Right atrium auricular region (tissue), 2 donors: ENCODE results near the gene SLC20A1. TPM values are rescaled to one million over a fixed set of nuclear protein-coding genes. Genes with fewer than 3 reads are reported as not detected.

Experiments
- DNase-seq: peaks from one replicate; pipeline ENCODE4 v3.0.0-alpha.2; 2019; ENCODE audit warnings: low spot score
- H3K27ac ChIP-seq, 2 donors: fragments of 200-600 bp; sonication (generic); 1 replicate in 1 of 2; 2 replicates in 1 of 2; pipeline ENCODE4 v1.5.1; 2016 to 2019
- H3K27me3 ChIP-seq, 2 donors: fragments of 200-600 bp; sonication (generic); one replicate each; pipeline versions ENCODE4 v1.5.1 to v1.6.0; 2017 to 2019
- H3K36me3 ChIP-seq: fragments of 200-600 bp; sonication (generic); one replicate; pipeline ENCODE4 v1.5.1; 2016
- H3K4me1 ChIP-seq, 2 donors: fragments of 200-600 bp; sonication (generic); one replicate each; pipeline versions ENCODE4 v1.5.1 to v1.6.0; 2017 to 2019
- H3K4me3 ChIP-seq, 2 donors: fragments of 200-600 bp; sonication (generic); 1 replicate in 1 of 2; 2 replicates in 1 of 2; pipeline ENCODE4 v1.5.1; 2017 to 2019; ENCODE audit warnings: mild to moderate bottlenecking in 1 of 2, moderate library complexity in 1 of 2
- H3K9me3 ChIP-seq, 2 donors: fragments of 200-600 bp; sonication (generic); one replicate each; pipeline ENCODE4 v1.5.1; 2019
- total RNA-seq, 2 donors: library from RNA; depleted of rRNA; stranded (reverse); fragments of >200 nt; gene quantifications; one replicate each; pipeline ENCODE4 v1.1.0, GENCODE V29; 2016
- TF ChIP-seq, protein P1 (sequence below), 2 donors: fragments of 200-600 bp; sonication (generic); IDR thresholded peaks; one replicate each; pipeline ENCODE4 v1.5.1; 2019; ENCODE audit warnings: antibody characterized with exemption in 2 of 2

SLC20A1 gene
- total RNA-seq, 2 donors from 2014 or later, result 16.8 to 19.7 TPM

DNA sequence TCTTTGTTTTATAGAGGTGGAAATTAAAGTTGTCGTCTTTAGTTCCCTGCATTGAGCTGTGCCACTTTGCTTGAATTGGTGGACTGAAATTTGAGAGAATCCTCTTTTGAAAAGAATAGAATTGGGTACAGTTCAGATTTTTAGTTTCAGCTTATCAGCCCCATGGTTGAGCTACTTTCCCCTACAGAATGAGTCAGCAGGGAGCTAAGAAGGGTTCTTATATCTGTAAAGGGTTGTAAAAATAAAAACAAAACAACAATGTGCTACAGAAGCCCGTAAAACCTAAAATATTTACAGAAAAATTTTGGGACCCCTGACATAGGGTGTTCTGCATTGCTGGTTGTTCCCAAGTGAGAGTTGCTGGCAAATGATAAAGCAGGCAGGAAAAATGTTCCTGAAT lies 12.6 kb downstream of the SLC20A1 start:
- Histone ChIP-seq H3K9me3 (no peaks in the 10 kb centered on the region), H3K4me3 (no peak overlapping the region)
- TF ChIP-seq, protein P1, sequence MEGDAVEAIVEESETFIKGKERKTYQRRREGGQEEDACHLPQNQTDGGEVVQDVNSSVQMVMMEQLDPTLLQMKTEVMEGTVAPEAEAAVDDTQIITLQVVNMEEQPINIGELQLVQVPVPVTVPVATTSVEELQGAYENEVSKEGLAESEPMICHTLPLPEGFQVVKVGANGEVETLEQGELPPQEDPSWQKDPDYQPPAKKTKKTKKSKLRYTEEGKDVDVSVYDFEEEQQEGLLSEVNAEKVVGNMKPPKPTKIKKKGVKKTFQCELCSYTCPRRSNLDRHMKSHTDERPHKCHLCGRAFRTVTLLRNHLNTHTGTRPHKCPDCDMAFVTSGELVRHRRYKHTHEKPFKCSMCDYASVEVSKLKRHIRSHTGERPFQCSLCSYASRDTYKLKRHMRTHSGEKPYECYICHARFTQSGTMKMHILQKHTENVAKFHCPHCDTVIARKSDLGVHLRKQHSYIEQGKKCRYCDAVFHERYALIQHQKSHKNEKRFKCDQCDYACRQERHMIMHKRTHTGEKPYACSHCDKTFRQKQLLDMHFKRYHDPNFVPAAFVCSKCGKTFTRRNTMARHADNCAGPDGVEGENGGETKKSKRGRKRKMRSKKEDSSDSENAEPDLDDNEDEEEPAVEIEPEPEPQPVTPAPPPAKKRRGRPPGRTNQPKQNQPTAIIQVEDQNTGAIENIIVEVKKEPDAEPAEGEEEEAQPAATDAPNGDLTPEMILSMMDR (IDR thresholded peaks at IDR 0.05), result no peak

DNA sequence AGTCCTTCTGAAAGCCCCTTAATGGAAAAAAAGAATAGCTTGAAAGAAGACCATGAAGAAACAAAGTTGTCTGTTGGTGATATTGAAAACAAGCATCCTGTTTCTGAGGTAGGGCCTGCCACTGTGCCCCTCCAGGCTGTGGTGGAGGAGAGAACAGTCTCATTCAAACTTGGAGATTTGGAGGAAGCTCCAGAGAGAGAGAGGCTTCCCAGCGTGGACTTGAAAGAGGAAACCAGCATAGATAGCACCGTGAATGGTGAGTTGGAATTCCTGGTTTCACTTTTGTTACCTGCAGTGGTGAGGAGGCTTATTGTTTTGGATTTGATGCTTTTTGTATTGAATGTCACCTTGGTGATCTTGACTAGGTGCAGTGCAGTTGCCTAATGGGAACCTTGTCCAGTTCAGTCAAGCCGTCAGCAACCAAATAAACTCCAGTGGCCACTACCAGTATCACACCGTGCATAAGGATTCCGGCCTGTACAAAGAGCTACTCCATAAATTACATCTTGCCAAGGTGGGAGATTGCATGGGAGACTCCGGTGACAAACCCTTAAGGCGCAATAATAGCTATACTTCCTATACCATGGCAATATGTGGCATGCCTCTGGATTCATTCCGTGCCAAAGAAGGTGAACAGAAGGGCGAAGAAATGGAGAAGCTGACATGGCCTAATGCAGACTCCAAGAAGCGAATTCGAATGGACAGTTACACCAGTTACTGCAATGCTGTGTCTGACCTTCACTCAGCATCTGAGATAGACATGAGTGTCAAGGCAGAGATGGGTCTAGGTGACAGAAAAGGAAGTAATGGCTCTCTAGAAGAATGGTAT lies 13.3 kb downstream of the SLC20A1 start:
- no peak overlapping the region for H3K4me3 ChIP-seq
- no peak overlapping the region for H3K27ac ChIP-seq
- H3K9me3 ChIP-seq, result no peaks in the 10 kb centered on the region
- TF ChIP-seq, protein P1 (IDR thresholded peaks at IDR 0.05), result no peak
- no peaks in the 10 kb centered on the region for H3K27me3 ChIP-seq
- no peaks in the 10 kb centered on the region for H3K4me1 ChIP-seq
- DNase-seq, result no peak
- H3K36me3 ChIP-seq, result peaks cover 90% of the 10 kb centered on the region

More for the DNA sequence above, 12.6 kb downstream of the SLC20A1 start:
- Histone ChIP-seq H3K27me3 (no peaks in the 10 kb centered on the region), H3K27ac (no peak overlapping the region), H3K4me1 (no peaks in the 10 kb centered on the region), H3K36me3 (peaks cover 93% of the 10 kb centered on the region)
- no peak for DNase-seq

DNA sequence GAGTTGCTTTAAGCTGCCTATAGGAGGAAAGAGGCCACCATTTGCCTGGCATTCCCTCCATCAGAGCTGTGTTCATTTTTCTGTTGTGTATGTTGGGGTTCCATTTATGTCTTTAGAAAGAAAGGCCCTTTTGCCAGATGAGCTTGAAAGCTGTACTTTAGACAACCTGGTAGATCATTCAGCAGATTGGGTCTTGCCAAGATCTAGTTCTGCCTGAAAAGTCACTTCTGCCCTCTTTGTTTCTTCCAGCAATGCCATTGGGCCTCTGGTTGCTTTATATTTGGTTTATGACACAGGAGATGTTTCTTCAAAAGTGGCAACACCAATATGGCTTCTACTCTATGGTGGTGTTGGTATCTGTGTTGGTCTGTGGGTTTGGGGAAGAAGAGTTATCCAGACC lies 14.4 kb downstream of the SLC20A1 start:
- TF ChIP-seq, protein P1 (IDR thresholded peaks at IDR 0.05), result no peak
- Histone ChIP-seq H3K36me3 (peaks cover 93% of the 10 kb centered on the region), H3K4me3 (no peak overlapping the region), H3K4me1 (no peaks in the 10 kb centered on the region), H3K27me3 (no peaks in the 10 kb centered on the region), H3K9me3 (no peaks in the 10 kb centered on the region), H3K27ac (no peak overlapping the region)
- no peak for DNase-seq

DNA sequence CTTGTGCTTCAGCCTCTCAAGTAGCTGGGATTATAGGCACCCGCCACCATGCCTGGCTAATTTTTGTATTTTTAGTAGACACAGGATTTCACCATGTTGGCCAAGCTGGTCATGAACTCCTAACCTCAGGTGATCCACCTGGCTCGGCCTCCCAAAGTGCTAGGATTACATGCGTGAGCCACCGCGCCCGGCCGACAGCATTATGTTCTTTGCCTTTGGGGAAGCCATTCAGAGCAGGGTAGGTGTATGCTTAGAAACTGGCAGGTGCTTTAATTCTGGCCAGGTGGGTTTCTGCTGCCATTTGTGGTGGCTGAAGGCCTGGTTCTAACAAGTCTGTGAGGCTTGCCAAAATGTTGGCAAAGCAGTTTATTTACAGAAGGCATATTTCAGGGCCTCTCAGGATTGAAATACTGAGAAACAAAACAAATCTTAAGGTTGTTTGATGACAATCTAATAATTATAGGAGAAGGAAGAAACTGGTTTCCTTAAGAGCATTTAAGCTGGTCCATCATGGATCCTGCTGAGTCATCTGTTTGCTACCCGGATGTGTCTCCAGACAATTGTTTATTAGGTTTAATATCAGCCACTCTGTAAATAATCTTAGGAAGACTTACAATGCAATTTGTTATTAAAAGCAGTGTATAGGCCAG lies 16.0 kb downstream of the SLC20A1 start:
- DNase-seq, result no peak

DNA sequence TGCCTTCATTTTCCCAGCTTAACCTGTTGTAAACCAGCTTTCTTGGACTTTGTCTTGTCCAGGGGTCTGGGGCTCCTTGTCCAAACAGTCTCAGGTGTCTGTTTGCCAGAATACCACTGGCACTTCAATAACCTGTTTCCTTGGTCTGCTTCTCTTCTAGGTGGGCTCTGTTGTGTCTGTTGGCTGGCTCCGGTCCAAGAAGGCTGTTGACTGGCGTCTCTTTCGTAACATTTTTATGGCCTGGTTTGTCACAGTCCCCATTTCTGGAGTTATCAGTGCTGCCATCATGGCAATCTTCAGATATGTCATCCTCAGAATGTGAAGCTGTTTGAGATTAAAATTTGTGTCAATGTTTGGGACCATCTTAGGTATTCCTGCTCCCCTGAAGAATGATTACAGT lies 17.0 kb downstream of the SLC20A1 start:
- Histone ChIP-seq H3K4me3 (no peak overlapping the region), H3K27ac (no peak overlapping the region), H3K9me3 (no peaks in the 10 kb centered on the region), H3K4me1 (no peaks in the 10 kb centered on the region), H3K27me3 (no peaks in the 10 kb centered on the region), H3K36me3 (peaks cover 72% of the 10 kb centered on the region)
- DNase-seq, result no peak
- TF ChIP-seq, protein P1 (IDR thresholded peaks at IDR 0.05), result no peak

More for the DNA sequence above, 16.0 kb downstream of the SLC20A1 start:
- H3K4me1 ChIP-seq, result no peaks in the 10 kb centered on the region
- H3K27me3 ChIP-seq, result no peaks in the 10 kb centered on the region
- H3K36me3 ChIP-seq, result peaks cover 82% of the 10 kb centered on the region
- TF ChIP-seq, protein P1 (IDR thresholded peaks at IDR 0.05), result no peak
- no peak overlapping the region for H3K27ac ChIP-seq
- no peaks in the 10 kb centered on the region for H3K9me3 ChIP-seq
- no peak overlapping the region for H3K4me3 ChIP-seq
